ENCODE data around the gene TNFAIP8L2. TPM values are rescaled to one million over a fixed set of nuclear protein-coding genes. Genes with fewer than 3 reads are reported as not detected.
"Not testable (repeated sequence)": the region's sequence is repeated elsewhere in the genome, so short reads cannot be mapped to it uniquely, and the experiment has no call there.

Gene TNFAIP8L2
- total RNA-seq, 1 experiment from 2014 or later = not detected

DNA sequence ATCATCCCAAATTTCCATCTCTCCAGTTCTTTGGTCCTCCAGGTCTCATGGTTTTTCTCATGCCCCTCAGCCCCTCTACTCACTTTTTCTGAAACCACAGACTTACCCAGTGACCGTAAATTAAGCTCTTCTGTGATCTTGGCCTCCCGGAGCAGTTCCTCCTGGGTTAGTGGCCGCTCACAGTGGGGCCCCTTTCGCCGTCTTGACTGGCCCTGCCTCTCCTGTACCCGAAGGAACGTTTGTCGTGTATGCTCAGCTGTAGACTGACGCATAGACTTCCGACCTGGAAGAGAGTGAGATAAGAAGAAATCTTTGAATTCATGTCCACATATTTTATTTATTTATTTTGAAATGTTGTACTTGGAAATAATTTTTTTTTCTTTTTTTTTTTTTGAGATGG, 27.8 kb downstream of the TNFAIP8L2 start:
- CTCF ChIA-PET = interaction anchor here (0.6 kb wide), 1 partner anchor 133 kb away, joined by 6 read pairs; no protein-coding TSS in a partner anchor
- no peak for ATAC-seq

GRCh38 chr1:151187205-151187604, 30.8 kb downstream of the TNFAIP8L2 start:
- H3K9me3 ChIP-seq (ENCODE audit: control insufficient read depth, insufficient read depth, low read depth, low read length) = no peaks in the 10 kb centered on the region
- CTCF ChIA-PET = no interaction called here
- intact Hi-C loops (cut with micrococcal nuclease; ENCODE audit: unreplicated experiment) = no loop called here
- in situ Hi-C loops (cut with HindIII; ENCODE audit: low pct_unique_long_range_greater_than_20kb, low sequenced_read_pairs) = no loop called here
- TSS peak; percentile 19 for BruUV-seq (replicated peaks)
- peaks cover 13% of the 10 kb centered on the region for H3K36me3 ChIP-seq (ENCODE audit: control insufficient read depth, insufficient read depth, low read length)
- H3K27ac ChIP-seq (ENCODE audit: low read length) = no peak overlapping the region
- ATAC-seq (no peak), DNase-seq (ENCODE audit: low read depth, low spot score) (no peak)
- H3K4me3 ChIP-seq (ENCODE audit: low read depth in 2 of 2, low read length in 2 of 2) = no peak overlapping the region
- no peaks in the 10 kb centered on the region for H3K27me3 ChIP-seq (ENCODE audit: control insufficient read depth, insufficient read depth, low read length)
- no peak for TF ChIP-seq SIN3A (IDR thresholded peaks at IDR 0.05; ENCODE audit: borderline replicate concordance, insufficient read depth, low read depth, low read length)
- TF ChIP-seq, protein P1, sequence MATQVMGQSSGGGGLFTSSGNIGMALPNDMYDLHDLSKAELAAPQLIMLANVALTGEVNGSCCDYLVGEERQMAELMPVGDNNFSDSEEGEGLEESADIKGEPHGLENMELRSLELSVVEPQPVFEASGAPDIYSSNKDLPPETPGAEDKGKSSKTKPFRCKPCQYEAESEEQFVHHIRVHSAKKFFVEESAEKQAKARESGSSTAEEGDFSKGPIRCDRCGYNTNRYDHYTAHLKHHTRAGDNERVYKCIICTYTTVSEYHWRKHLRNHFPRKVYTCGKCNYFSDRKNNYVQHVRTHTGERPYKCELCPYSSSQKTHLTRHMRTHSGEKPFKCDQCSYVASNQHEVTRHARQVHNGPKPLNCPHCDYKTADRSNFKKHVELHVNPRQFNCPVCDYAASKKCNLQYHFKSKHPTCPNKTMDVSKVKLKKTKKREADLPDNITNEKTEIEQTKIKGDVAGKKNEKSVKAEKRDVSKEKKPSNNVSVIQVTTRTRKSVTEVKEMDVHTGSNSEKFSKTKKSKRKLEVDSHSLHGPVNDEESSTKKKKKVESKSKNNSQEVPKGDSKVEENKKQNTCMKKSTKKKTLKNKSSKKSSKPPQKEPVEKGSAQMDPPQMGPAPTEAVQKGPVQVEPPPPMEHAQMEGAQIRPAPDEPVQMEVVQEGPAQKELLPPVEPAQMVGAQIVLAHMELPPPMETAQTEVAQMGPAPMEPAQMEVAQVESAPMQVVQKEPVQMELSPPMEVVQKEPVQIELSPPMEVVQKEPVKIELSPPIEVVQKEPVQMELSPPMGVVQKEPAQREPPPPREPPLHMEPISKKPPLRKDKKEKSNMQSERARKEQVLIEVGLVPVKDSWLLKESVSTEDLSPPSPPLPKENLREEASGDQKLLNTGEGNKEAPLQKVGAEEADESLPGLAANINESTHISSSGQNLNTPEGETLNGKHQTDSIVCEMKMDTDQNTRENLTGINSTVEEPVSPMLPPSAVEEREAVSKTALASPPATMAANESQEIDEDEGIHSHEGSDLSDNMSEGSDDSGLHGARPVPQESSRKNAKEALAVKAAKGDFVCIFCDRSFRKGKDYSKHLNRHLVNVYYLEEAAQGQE (IDR thresholded peaks at IDR 0.05; ENCODE audit: insufficient read depth in 1 of 2, low read depth in 2 of 2, low read length in 1 of 2) = no peak
- TF ChIP-seq TCF7L2 (IDR thresholded peaks at IDR 0.05; ENCODE audit: low read depth, low read length) = no peak
- TF ChIP-seq CTCF (IDR thresholded peaks at IDR 0.05) = no peak
- TF ChIP-seq POLR2AphosphoS5 (IDR thresholded peaks at IDR 0.05; ENCODE audit: low read depth, low read length) = no peak
- peaks cover 8% of the 10 kb centered on the region for H3K4me1 ChIP-seq (ENCODE audit: control insufficient read depth, insufficient read depth, low read length)
- POLR2A ChIA-PET = no interaction called here

More for the DNA sequence above, 27.8 kb downstream of the TNFAIP8L2 start:
- H3K27me3 ChIP-seq (ENCODE audit: control insufficient read depth, insufficient read depth, low read length) = no peaks in the 10 kb centered on the region
- H3K27ac ChIP-seq (ENCODE audit: low read length) = no peak overlapping the region
- no peak for DNase-seq (ENCODE audit: low read depth, low spot score)
- no TSS peak for BruUV-seq (replicated peaks)
- H3K36me3 ChIP-seq (ENCODE audit: control insufficient read depth, insufficient read depth, low read length) = peaks cover 14% of the 10 kb centered on the region
- H3K9me3 ChIP-seq (ENCODE audit: control insufficient read depth, insufficient read depth, low read depth, low read length) = no peaks in the 10 kb centered on the region
- POLR2A ChIA-PET = no interaction called here
- in situ Hi-C loops (cut with HindIII; ENCODE audit: low pct_unique_long_range_greater_than_20kb, low sequenced_read_pairs) = no loop called here
- TF ChIP-seq POLR2AphosphoS5 (IDR thresholded peaks at IDR 0.05; ENCODE audit: low read depth, low read length) (no peak), SIN3A (IDR thresholded peaks at IDR 0.05; ENCODE audit: borderline replicate concordance, insufficient read depth, low read depth, low read length) (no peak), CTCF (IDR thresholded peaks at IDR 0.05) (no peak), TCF7L2 (IDR thresholded peaks at IDR 0.05; ENCODE audit: low read depth, low read length) (no peak)
- TF ChIP-seq, protein P1 (IDR thresholded peaks at IDR 0.05; ENCODE audit: insufficient read depth in 1 of 2, low read depth in 2 of 2, low read length in 1 of 2) = no peak
- peaks cover 3% of the 10 kb centered on the region for H3K4me1 ChIP-seq (ENCODE audit: control insufficient read depth, insufficient read depth, low read length)
- intact Hi-C loops (cut with micrococcal nuclease; ENCODE audit: unreplicated experiment) = no loop called here
- H3K4me3 ChIP-seq (ENCODE audit: low read depth in 2 of 2, low read length in 2 of 2) = no peak overlapping the region

DNA sequence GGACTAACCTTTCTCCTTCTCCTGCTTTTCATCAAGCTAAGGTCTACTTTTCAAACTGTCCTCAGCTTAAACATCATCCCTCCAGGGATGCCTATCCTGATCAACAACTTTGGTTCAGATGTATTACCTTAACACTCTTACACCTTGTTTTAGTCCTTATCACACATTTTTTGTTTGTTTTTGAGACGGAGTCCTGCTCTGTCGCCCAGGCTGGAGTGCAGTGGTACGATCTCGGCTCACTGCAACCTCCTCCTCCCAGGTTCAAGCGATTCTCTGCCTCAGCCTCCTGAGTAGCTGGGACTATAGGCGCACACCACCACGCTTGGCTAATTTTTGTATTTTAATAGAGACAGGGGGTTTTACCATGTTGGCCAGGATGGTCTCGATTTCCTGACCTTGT, 32.2 kb downstream of the TNFAIP8L2 start:
- ATAC-seq; in situ Hi-C loops (cut with HindIII; ENCODE audit: low pct_unique_long_range_greater_than_20kb, low sequenced_read_pairs); DNase-seq (ENCODE audit: low read depth, low spot score); H3K27ac ChIP-seq (ENCODE audit: low read length); intact Hi-C loops (cut with micrococcal nuclease; ENCODE audit: unreplicated experiment); H3K4me1 ChIP-seq (ENCODE audit: control insufficient read depth, insufficient read depth, low read length); POLR2A ChIA-PET; H3K9me3 ChIP-seq (ENCODE audit: control insufficient read depth, insufficient read depth, low read depth, low read length); H3K27me3 ChIP-seq (ENCODE audit: control insufficient read depth, insufficient read depth, low read length); BruUV-seq (replicated peaks); H3K36me3 ChIP-seq (ENCODE audit: control insufficient read depth, insufficient read depth, low read length): not testable (repeated sequence)
- H3K4me3 ChIP-seq (ENCODE audit: low read depth in 2 of 2, low read length in 2 of 2) = peak overlapping the region; percentile 73 to 80
- CTCF ChIA-PET = interaction anchor here (0.7 kb wide), 1 partner anchor 8 kb away, joined by 10 read pairs; no protein-coding TSS in a partner anchor
